IPS-15b (cell line): ENCODE results near the gene BMP8A.

Experiments used
- H3K27me3 ChIP-seq: one replicate; pipeline ENCODE4 v1.6.1; 2013; ENCODE audit warnings: low read length; ENCODE audit not compliant: control insufficient read depth, insufficient read depth
- H3K36me3 ChIP-seq: one replicate; pipeline ENCODE4 v1.6.1; 2013; ENCODE audit warnings: low read length; ENCODE audit not compliant: control insufficient read depth, insufficient read depth
- H3K4me1 ChIP-seq: one replicate; pipeline ENCODE4 v1.6.1; 2013; ENCODE audit warnings: mild to moderate bottlenecking, low read length; ENCODE audit not compliant: control insufficient read depth, insufficient read depth
- H3K4me3 ChIP-seq: one replicate; pipeline ENCODE4 v1.5.1; 2013; ENCODE audit warnings: low read depth, low read length
- H3K9ac ChIP-seq: one replicate; pipeline ENCODE4 v1.6.1; 2013; ENCODE audit warnings: low read depth, mild to moderate bottlenecking, low read length
- H3K9me3 ChIP-seq: one replicate; pipeline ENCODE4 v1.6.1; 2013; ENCODE audit warnings: mild to moderate bottlenecking, low read length; ENCODE audit not compliant: control insufficient read depth, insufficient read depth

The BMP8A gene

DNA sequence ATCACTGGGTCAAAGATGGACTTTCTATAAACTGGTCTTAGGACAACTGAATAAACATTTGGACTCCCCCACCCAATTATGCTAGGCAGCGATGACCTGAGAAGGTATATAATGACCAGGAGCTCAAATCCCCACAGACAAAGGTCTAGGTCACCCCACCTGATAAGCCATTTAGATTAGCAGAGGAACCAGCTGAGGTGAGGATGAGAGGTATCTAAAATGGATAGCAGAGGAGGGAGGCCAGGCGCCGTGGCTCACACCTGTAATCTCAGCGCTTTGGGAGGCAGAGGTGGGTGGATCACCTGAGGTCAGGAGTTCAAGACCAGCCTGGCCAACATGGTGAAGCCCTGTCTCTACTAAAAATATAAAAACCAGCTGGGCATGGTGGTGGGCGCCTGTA lies 51.5 kb downstream of the BMP8A start:
- no peaks in the 10 kb centered on the region for H3K4me1 ChIP-seq
- H3K9me3 ChIP-seq = no peaks in the 10 kb centered on the region
- H3K27me3 ChIP-seq = no peaks in the 10 kb centered on the region
- H3K4me3 ChIP-seq = no peak overlapping the region
- no peaks in the 10 kb centered on the region for H3K36me3 ChIP-seq
- no peak overlapping the region for H3K9ac ChIP-seq

DNA sequence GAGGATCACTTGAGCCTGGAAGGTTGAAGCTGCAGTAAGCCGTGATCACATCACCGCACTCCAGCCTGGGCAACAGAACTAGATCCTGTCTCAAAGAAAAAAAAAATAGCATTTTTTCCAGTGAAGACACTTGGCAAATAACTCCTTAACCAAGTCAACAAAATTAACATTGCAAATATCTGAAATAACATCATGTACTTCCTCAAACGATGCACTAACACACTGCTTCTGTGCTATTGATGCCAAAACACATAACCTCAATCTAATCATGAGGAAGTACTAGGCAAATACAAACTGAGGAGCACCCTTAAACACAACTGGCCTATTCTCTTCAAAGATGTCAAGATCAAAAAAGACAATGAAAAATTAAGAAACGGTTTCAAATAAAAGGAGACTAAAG lies 52.9 kb downstream of the BMP8A start:
- no peak overlapping the region for H3K4me3 ChIP-seq
- H3K4me1 ChIP-seq = no peaks in the 10 kb centered on the region
- H3K27me3 ChIP-seq = no peaks in the 10 kb centered on the region
- H3K9me3 ChIP-seq = no peaks in the 10 kb centered on the region
- H3K36me3 ChIP-seq = no peaks in the 10 kb centered on the region
- no peak overlapping the region for H3K9ac ChIP-seq

DNA sequence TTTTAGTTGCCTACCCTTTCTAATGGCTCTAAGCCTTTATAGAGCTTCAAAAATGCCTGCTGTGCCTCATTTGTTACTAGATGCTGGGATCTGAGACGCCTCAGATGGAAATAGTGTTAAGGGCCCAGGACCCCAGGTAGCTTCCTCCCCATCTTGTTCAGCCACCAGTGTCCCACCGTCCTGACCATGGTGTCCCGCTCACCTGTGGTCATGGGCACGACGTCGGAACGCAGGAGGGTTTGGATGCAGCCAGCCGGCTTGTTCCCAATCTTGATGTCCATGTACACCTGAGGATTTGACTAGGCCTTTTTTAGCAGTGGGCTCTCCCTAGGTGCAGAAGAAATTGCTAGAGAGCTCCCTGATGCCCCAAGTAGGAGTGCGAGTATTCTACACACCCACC lies 54.1 kb downstream of the BMP8A start:
- H3K36me3 ChIP-seq = no peaks in the 10 kb centered on the region
- no peaks in the 10 kb centered on the region for H3K27me3 ChIP-seq
- H3K9me3 ChIP-seq = no peaks in the 10 kb centered on the region
- no peak overlapping the region for H3K9ac ChIP-seq
- H3K4me1 ChIP-seq = no peaks in the 10 kb centered on the region
- no peak overlapping the region for H3K4me3 ChIP-seq

DNA sequence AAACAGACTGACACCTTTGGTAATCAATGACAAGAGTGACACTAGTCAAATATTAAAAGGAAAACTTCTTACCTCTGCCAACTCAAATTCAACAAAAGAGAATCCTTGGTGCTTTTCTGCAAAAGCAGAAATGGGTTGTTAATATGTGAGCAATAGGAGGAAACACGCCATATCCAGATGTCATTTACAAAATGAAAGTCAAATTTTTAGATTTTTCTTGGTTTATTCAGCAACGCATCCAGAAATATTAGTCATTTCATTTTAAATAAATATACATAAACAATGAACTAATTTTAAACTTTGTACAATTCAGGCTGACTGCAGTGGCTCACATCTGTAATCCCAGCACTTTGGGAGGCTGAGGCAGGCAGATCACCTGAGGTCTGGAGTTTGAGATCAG lies 62.8 kb downstream of the BMP8A start:
- Histone ChIP-seq H3K4me1 (no peaks in the 10 kb centered on the region), H3K9me3 (no peaks in the 10 kb centered on the region), H3K9ac (no peak overlapping the region), H3K4me3 (no peak overlapping the region), H3K36me3 (no peaks in the 10 kb centered on the region), H3K27me3 (no peaks in the 10 kb centered on the region)

DNA sequence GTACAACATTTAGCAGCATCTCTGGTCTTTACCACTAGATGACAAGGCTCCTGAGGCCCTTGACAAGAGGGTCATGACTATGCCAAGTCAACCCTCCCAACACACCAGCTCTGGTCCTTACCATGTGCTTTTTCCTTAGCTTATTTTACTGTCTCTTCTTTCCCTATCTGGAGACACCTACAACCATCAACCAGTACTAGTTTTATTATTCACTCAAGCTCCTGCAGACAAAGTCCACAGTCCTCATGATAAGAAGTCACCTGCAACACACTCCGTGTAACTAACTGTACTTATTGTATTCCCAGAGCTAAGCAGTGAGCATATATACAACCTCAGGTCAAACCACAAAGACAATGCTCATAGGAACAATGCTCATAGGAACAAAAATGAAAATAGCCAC lies 69.8 kb downstream of the BMP8A start:
- H3K36me3 ChIP-seq = peaks cover 56% of the 10 kb centered on the region
- no peak overlapping the region for H3K9ac ChIP-seq
- no peaks in the 10 kb centered on the region for H3K27me3 ChIP-seq
- no peaks in the 10 kb centered on the region for H3K9me3 ChIP-seq
- no peaks in the 10 kb centered on the region for H3K4me1 ChIP-seq
- no peak overlapping the region for H3K4me3 ChIP-seq

DNA sequence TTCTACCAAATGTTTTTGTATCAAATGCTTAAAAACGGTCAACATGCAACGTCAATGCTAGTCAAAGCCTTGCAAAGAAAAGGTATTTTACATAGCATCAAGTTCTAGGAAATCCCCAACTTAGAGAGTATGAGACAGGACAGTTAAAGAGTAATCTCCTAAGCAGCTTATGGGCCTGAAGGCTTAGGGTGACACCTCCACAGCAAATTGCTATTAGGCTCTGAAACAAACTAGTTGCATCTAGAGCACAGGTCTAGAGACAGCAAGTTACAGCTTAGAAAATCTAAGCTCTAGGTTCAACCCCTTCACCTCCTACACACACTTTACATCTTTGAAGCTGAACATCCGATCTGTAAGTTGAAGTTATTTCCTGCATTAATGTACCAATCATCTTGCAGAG lies 71.5 kb downstream of the BMP8A start:
- Histone ChIP-seq H3K9me3 (no peaks in the 10 kb centered on the region), H3K4me3 (no peak overlapping the region)

DNA sequence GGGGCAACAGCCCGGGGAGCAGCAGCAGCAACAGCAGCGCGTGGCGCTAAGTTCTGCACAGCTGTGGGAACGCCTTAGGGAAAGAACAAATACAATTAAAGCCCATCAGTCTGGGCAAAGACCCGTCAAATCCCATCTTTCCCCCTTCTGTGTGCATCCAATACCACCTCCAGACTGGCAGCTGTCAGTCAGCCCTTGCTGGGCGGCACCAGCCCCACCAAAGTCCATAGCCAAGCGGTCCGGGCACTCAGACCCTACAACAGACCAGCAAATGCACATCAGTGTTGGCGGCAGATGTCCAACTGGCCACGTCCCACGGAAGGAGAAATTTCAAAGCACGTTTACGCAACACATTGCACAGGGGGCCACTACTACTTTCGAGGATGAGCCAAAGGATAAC lies 72.2 kb downstream of the BMP8A start:
- no peaks in the 10 kb centered on the region for H3K27me3 ChIP-seq
- no peaks in the 10 kb centered on the region for H3K9me3 ChIP-seq
- H3K9ac ChIP-seq = no peak overlapping the region

More for the DNA sequence above, 71.5 kb downstream of the BMP8A start:
- H3K27me3 ChIP-seq = no peaks in the 10 kb centered on the region
- H3K4me1 ChIP-seq = no peaks in the 10 kb centered on the region
- H3K36me3 ChIP-seq = peaks cover 70% of the 10 kb centered on the region
- no peak overlapping the region for H3K9ac ChIP-seq

DNA sequence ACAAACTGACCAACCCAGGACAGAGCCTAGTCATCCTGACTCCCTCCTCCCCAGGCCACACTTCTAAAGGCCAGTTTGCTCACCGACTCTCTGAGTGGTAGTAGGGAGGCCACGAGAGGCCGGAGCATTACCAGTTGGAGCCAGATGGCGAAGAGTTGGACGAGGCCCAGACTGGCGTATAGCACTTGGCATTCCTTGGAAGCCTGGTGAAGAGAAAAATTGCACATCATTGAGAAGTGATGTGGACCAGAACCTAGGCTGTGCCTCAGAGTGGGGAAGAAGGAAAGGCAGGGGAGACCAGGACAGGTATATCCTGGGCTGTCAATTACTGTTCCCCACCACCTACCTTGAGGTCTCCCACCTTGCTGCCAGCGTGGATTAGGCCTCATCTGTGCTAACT lies 72.9 kb downstream of the BMP8A start:
- no peaks in the 10 kb centered on the region for H3K9me3 ChIP-seq
- H3K27me3 ChIP-seq = no peaks in the 10 kb centered on the region
- H3K36me3 ChIP-seq = peaks cover 83% of the 10 kb centered on the region
- H3K9ac ChIP-seq = no peak overlapping the region
- no peak overlapping the region for H3K4me3 ChIP-seq
- no peaks in the 10 kb centered on the region for H3K4me1 ChIP-seq

More for the DNA sequence above, 72.2 kb downstream of the BMP8A start:
- H3K4me3 ChIP-seq = no peak overlapping the region
- peaks cover 76% of the 10 kb centered on the region for H3K36me3 ChIP-seq
- no peaks in the 10 kb centered on the region for H3K4me1 ChIP-seq

DNA sequence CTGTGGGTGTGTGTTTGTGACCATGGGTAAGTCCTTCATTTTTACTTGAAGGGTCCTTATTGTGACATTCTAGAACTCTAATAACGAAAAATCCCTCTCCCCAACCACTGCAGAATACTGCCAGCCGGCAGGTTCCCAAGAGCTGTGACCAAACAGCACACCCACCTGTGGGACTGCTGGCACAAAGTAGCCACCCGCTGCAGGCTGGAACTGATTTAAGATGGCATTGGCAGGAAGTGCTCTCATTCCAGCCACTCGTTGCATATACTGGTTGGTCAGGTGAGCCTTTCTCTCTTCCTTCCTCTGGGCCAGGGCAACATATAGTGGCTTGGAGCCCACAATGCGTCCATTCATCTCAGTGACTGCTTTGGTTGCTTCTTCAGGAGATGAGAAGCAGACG lies 73.5 kb downstream of the BMP8A start:
- no peak overlapping the region for H3K9ac ChIP-seq
- no peaks in the 10 kb centered on the region for H3K9me3 ChIP-seq
- no peak overlapping the region for H3K4me3 ChIP-seq
- peaks cover 88% of the 10 kb centered on the region for H3K36me3 ChIP-seq
- no peaks in the 10 kb centered on the region for H3K27me3 ChIP-seq
- no peaks in the 10 kb centered on the region for H3K4me1 ChIP-seq

DNA sequence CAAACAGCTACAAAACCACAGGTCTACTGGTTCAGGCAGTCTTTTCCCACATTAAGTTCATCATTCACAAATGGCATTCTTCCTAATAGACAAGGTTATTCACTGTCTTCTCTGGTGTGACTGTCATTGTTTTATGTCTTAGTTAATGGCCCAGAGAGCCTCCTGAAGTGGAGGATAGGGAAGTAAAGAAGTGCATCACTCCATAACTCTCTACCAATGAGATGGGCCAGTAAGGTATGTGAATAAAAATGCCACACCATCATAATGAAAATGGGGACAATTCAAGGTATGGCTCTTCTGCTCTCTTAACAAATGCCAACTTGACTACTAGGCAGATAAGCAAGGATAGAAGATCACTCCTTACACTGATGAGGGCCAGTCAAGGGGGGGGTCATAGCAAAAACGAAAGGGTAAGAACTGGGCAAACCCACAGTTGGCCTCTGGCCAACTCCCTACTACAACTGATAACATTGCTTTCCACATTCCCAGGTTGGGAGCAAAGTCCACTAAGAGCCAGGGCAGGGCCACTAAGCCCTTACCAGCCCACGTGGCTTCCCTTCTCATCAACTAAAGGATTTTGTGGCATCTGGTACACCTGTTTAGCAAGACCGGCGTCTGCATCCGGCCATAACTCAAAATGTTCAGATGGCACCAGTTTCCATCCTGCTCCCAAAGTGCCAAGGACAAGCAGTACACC lies 75.2 kb downstream of the BMP8A start:
- H3K4me3 ChIP-seq = no peak overlapping the region
- no peaks in the 10 kb centered on the region for H3K27me3 ChIP-seq
- H3K9ac ChIP-seq = no peak overlapping the region
- H3K9me3 ChIP-seq = no peaks in the 10 kb centered on the region
- no peaks in the 10 kb centered on the region for H3K4me1 ChIP-seq
- peaks cover 93% of the 10 kb centered on the region for H3K36me3 ChIP-seq

DNA sequence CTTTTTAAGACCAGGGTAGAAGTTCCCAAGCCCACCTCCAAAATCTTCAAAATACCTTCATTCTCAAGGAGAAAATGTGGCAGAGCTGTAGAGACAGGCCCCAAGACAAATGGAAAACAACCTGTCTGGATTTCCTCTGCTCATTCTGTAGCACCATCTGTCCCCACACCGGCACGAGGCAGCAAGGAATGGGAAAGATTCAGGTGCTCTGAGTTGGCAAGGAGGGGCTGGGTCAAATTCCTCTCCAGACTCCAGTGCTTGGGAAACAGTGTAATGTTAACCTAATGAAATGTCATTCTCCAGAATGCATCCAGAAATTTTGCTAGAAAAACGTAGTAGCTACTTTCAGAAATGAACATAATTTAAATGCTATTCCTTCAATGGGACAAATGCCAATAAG lies 75.9 kb downstream of the BMP8A start:
- H3K9ac ChIP-seq = no peak overlapping the region
- H3K9me3 ChIP-seq = no peaks in the 10 kb centered on the region
- H3K4me3 ChIP-seq = no peak overlapping the region
- H3K27me3 ChIP-seq = no peaks in the 10 kb centered on the region
- no peaks in the 10 kb centered on the region for H3K4me1 ChIP-seq
- peaks cover 93% of the 10 kb centered on the region for H3K36me3 ChIP-seq

DNA sequence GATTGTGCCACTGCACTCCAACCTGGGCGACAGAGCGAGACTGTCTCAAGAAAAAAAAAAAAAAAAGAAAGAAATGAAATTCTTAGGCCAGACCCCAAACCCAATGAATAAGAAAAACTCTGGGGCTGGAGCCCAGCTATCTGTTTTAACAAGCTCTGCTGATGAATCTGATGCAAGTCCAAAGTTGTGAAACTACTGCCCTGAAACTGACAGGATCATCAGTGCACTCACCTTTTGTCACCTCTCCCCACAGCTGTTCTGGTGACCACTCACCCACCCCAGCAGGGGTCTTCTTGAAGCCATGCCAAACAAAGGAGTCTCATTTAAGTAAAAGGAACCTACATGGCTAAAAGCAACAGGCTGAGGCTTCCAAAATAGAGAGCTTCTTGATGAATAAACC lies 76.8 kb downstream of the BMP8A start:
- Histone ChIP-seq H3K36me3 (peaks cover 84% of the 10 kb centered on the region), H3K9ac (no peak overlapping the region), H3K27me3 (no peaks in the 10 kb centered on the region), H3K4me3 (no peak overlapping the region), H3K4me1 (no peaks in the 10 kb centered on the region), H3K9me3 (no peaks in the 10 kb centered on the region)
